Uterus (tissue), 4 donors: Measurements from ENCODE around the gene GABPB1. TPM values are rescaled to one million over a fixed set of nuclear protein-coding genes. Genes with fewer than 3 reads are reported as not detected.
"Not testable (repeated sequence)": the region's sequence is repeated elsewhere in the genome, so short reads cannot be mapped to it uniquely, and the experiment has no call there.

ENCODE experiments used
- DNase-seq, 2 donors: peaks; one replicate each; pipeline ENCODE4 v3.0.0-alpha.2; 2019 to 2020
- H3K27ac ChIP-seq, 2 donors: fragments of 200-600 bp; sonication (generic); 1 replicate in 1 of 2; 2 replicates in 1 of 2; pipeline ENCODE4 v1.5.1; 2016 to 2018
- H3K27me3 ChIP-seq, 2 donors: fragments of 200-600 bp; sonication (generic); one replicate each; pipeline ENCODE4 v1.5.1; 2018 to 2019; ENCODE audit warnings: control low read depth in 1 of 2
- H3K36me3 ChIP-seq, 2 donors: fragments of 200-600 bp; sonication (generic); one replicate each; pipeline ENCODE4 v1.5.1; 2019; ENCODE audit warnings: control low read depth in 1 of 2
- H3K4me1 ChIP-seq, 2 donors: fragments of 200-600 bp; sonication (generic); one replicate each; pipeline ENCODE4 v1.5.1; 2018 to 2019; ENCODE audit warnings: control low read depth in 1 of 2
- H3K4me3 ChIP-seq, 2 donors: fragments of 200-600 bp; sonication (generic); 1 replicate in 1 of 2; 2 replicates in 1 of 2; pipeline ENCODE4 v1.5.1; 2018 to 2019; ENCODE audit warnings: mild to moderate bottlenecking in 1 of 2
- H3K9me3 ChIP-seq, 2 donors: fragments of 200-600 bp; sonication (generic); one replicate each; pipeline ENCODE4 v1.5.1; 2019; ENCODE audit warnings: control low read depth in 1 of 2
- CTCF ChIP-seq, 4 experiments: fragments of 200-600 bp in 2 of 4; fragments of 450-650 bp in 2 of 4; sonication (generic) in 2 of 4; IDR thresholded peaks; one replicate each; pipeline ENCODE4 v1.5.1; 2016 to 2019; ENCODE audit warnings: antibody characterized with exemption in 4 of 4, mild to moderate bottlenecking in 2 of 4, moderate library complexity in 1 of 4
- POLR2A ChIP-seq, 2 donors: fragments of 450-650 bp; IDR thresholded peaks; one replicate each; pipeline ENCODE4 v1.6.1; 2016; ENCODE audit warnings: antibody characterized with exemption in 2 of 2, mild to moderate bottlenecking in 1 of 2, moderate library complexity in 1 of 2
- intact Hi-C: fragments of 100-400 bp; cut with DNase I; formaldehyde crosslinking; loops from one replicate; pipeline ENCODE4 v1.15.1; 2023; ENCODE audit warnings: low total_unique reads
- total RNA-seq, 4 donors: library from RNA; depleted of rRNA in 3 of 4; stranded (reverse); fragments of >200 nt in 3 of 4; gene quantifications; one replicate each; pipeline versions ENCODE4 v1.1.0 to v1.2.4, GENCODE V29; 2014 to 2023
- donor health status: DM: yes; HTN: yes; CAD: no.

GABPB1 gene
- 10 to 100 TPM; 21.2 to 58.1 (median 34.0) TPM for total RNA-seq

GRCh38 chr15:50354838-50355618 is at the start of gene GABPB1:
Gene GABPB1, minus strand, starts transcription at chr15:50355198. Its CDS starts 45,400 bp downstream, at chr15:50309798.
- H3K27ac ChIP-seq = peak within 1 kb of the TSS; percentile 98
- TF ChIP-seq POLR2A (IDR thresholded peaks at IDR 0.05) (peak; percentile 41 to 58), CTCF (IDR thresholded peaks at IDR 0.05) (no peak)
- peak within 1 kb of the TSS; percentile 75 to 88 for H3K4me3 ChIP-seq
- intact Hi-C loops = no loop called here
- H3K36me3 ChIP-seq = no peaks in the 10 kb centered on the region
- peak; percentile 82 to 83 for DNase-seq
- H3K27me3 ChIP-seq = no peaks in the 10 kb centered on the region
- no peaks in the 10 kb centered on the region for H3K9me3 ChIP-seq
- H3K4me1 ChIP-seq = peaks cover 0 to 4% of the 10 kb centered on the region in 2 donors

- H3K4me1 ChIP-seq, H3K9me3 ChIP-seq, H3K36me3 ChIP-seq, H3K27ac ChIP-seq, intact Hi-C loops, DNase-seq, H3K27me3 ChIP-seq, H3K4me3 ChIP-seq: not testable (repeated sequence)
Measured at GRCh38 chr15:50391561-50391960, 36.6 kb upstream of the GABPB1 start.

GRCh38 chr15:50390554-50391264 is 35.7 kb upstream of the GABPB1 start:
- intact Hi-C loops = no loop called here
- H3K27me3 ChIP-seq = no peaks in the 10 kb centered on the region
- H3K4me1 ChIP-seq = no peaks in the 10 kb centered on the region
- no peaks in the 10 kb centered on the region for H3K9me3 ChIP-seq
- no peak overlapping the region for H3K4me3 ChIP-seq
- TF ChIP-seq POLR2A (IDR thresholded peaks at IDR 0.05) (no peak), CTCF (IDR thresholded peaks at IDR 0.05) (no peak)
- H3K27ac ChIP-seq = no peak overlapping the region
- H3K36me3 ChIP-seq = no peaks in the 10 kb centered on the region
- DNase-seq = no peak

GRCh38 chr15:50382408-50382807 is 27.4 kb upstream of the GABPB1 start:
- H3K9me3 ChIP-seq, H3K27me3 ChIP-seq, intact Hi-C loops, H3K4me3 ChIP-seq, H3K36me3 ChIP-seq, H3K4me1 ChIP-seq, DNase-seq, H3K27ac ChIP-seq: not testable (repeated sequence)

GRCh38 chr15:50381438-50381837 is 26.4 kb upstream of the GABPB1 start:
- no peaks in the 10 kb centered on the region for H3K36me3 ChIP-seq
- intact Hi-C loops = no loop called here
- H3K27ac ChIP-seq = no peak overlapping the region
- no peaks in the 10 kb centered on the region for H3K27me3 ChIP-seq
- H3K4me1 ChIP-seq = no peaks in the 10 kb centered on the region
- H3K4me3 ChIP-seq = no peak overlapping the region
- no peak for DNase-seq
- no peak for TF ChIP-seq CTCF (IDR thresholded peaks at IDR 0.05)
- TF ChIP-seq POLR2A (IDR thresholded peaks at IDR 0.05) = no peak
- H3K9me3 ChIP-seq = no peaks in the 10 kb centered on the region

- no peak overlapping the region for H3K4me3 ChIP-seq
- no peaks in the 10 kb centered on the region for H3K27me3 ChIP-seq
- H3K4me1 ChIP-seq = no peaks in the 10 kb centered on the region
- H3K9me3 ChIP-seq = no peaks in the 10 kb centered on the region
- H3K36me3 ChIP-seq = no peaks in the 10 kb centered on the region
- TF ChIP-seq POLR2A (IDR thresholded peaks at IDR 0.05) (no peak), CTCF (IDR thresholded peaks at IDR 0.05) (no peak)
- no peak overlapping the region for H3K27ac ChIP-seq
- no peak for DNase-seq
- intact Hi-C loops = no loop called here
Measured at GRCh38 chr15:50380089-50380488, 25.1 kb upstream of the GABPB1 start.

- H3K4me1 ChIP-seq, H3K36me3 ChIP-seq, H3K27me3 ChIP-seq, H3K4me3 ChIP-seq, H3K9me3 ChIP-seq, H3K27ac ChIP-seq, DNase-seq, intact Hi-C loops: not testable (repeated sequence)
Measured at GRCh38 chr15:50379413-50379812, 24.4 kb upstream of the GABPB1 start.
